Dedifferentiated amniotic fluid mesenchymal stem cell (primary cell): ENCODE measurements around the gene APAF1.

ENCODE experiments used
- DNase-seq: peaks from one replicate; pipeline ENCODE4 v3.0.0-alpha.2; 2016; ENCODE audit errors: extremely low spot score

APAF1 gene

DNA sequence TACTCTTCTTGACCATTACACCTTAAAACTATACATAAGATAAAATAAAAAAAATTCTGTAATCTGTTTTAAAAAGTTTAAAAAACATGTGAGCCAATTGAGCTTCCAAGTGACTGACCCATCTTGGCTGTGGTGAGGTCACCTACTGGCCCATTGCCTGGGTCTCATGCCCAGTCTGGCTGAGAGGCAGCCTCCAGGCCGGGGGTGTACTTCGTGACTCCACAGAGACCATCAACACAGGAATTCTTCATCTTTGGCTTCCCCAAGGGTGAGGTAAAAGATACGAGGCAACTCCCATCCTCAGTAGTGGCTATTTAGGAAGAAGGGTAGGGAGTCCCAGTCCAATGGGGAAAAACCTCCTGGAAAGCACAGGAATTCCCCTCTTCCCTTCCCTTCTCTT is 113.2 kb downstream of the APAF1 start:
- DNase-seq: no peak

DNA sequence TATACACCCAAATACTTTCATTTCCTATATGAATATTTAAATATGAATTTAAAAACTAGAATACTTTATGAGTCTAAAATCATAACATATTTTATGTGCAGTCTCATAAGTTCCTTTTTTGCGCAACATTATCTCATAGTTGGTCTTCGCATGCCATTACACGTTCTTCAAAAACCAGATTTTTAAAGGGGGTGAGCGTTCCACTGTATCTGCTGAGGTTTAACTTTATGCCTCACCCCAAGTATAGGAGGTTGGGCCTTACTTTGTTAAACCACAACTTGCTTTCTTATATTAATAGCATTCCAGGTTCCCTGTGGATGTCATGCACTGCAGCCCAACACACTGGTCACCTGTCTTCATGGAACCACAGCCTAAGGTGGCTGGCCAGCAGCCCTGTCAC is 118.6 kb downstream of the APAF1 start:
- no peak for DNase-seq

DNA sequence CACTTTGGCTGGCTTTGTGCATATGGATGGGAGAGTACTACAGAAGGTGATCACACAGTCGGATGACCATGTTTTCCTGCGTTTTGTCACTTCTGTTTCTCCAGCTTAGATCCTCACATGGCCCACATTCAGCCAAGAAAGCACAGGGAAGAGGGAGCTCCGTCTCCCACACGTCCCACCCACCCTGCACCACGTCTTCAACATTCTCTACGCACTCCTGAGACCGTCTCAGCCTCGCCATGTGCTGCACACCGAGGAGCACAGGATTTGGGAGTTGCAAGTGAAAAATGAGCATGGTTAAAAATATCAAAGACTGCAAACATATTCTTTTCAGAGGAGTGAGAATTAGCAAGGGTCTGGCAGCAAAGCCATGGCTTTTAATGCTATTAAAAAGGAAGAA is 122.2 kb downstream of the APAF1 start:
- DNase-seq: no peak

DNA sequence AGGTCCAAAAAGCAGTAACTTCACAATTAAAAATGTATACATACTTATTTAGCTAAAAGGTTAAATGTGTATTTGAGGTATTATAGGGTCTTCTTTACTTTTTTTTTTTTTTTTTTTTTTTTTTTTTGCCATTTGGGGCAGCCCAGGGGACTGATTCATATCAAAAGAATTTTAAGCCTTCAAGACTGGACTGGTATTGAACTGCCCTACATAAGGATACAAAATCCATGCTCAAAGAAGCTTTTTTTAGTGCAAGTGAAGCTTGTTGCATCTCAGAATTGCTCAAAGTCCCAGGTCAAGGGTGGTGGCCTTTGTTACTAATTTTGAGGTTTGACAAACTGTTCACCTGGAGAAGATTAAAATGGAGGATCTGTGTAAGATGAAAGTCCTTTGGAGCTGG is 124.0 kb downstream of the APAF1 start:
- no peak for DNase-seq

DNA sequence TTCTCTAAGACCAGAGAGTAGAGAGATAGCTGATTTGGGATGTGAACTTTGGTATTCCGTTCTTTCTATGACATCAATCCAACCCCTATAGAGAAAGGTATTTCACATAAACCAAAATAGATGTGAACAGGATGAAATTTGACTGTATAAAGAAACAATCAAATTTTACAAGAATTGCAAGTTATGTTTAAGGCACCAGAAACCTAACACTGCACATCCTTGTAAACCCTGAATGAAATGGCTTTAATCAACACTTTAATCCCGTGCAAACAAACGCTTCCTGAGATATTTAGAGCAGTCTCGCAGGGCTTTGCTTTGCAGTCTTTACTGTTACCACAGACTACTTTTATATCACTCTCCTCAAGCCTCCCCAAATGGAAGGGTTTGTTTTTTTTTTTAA is 125.1 kb downstream of the APAF1 start:
- no peak for DNase-seq

DNA sequence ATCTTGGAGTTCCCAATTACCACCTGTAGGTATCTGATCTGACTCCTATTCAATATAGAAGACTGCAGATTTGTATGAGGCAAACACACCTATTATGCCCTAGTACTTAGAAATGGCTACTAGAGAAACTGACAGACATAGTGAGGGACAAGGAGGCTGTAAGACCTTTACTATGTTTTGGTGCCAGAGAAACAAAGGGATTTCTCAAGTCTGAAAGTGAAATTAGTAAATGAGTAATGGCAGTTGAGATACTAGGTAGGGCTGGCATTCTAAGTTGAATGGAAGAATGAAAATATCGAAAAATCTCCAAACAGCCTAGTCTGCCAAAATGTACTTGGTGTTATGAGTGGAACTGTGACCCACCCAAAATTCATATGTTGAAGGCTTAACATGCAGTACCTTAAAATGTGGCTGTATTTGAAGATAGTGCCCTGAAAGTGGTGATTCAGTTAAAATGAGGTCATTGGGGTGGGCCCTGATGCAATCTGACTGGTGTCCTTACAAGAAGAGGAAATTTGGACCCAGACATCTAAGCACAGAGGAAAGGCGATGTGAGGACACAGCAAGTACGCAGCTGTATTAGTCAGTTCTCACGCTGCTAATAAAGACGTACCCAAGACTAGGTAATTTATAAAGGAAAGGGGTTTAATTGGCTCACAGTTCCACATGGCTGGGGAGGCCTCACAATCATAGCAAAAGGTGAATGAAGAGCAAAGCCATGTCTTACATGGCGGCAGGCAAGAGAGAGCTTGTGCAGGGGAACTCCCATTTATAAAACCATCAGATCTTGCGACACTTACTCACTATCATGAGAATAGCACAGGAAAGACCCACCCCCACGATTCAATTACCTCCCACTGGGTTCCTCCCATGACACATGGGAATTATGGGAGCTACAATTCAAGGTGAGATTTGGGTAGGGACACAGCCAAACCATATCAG is 127.0 kb downstream of the APAF1 start:
- no peak for DNase-seq

DNA sequence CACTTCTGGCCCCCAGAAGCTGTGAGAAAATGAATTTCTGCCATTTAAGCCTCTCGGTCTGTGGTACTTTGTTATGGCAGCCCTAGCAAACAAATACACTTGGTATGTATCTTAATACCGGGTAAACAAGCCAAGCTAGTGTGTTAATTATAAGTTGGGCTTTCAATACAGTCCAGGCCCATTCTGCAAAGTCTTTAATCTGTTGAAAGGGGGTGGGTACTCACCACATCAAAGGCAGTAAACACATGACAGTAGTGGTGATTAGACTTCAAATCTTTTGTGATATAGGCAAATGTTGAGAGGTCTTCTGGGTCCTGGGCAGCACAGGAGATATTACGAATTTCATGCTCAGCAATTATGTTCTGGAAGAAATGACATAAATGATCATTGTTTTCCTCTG is 127.7 kb downstream of the APAF1 start:
- DNase-seq: no peak

DNA sequence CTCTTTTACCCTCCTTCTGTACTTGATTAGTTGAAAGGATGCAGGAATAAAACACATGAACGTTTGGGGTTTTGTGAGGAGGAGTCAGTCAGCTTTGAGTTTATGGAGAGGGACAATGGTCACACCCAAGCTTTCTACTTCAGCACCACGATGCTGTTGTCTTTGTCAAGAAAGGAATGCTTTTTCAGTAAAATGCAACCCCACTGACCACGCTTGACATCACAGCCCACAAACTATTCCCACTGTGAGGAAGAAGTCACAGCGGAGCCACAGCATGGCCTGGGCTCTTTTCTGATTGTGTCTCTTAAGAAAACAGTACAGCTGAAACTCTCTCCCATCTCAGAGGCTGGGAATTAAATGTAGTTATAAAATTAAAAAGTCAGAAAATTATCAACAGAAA is 135.2 kb downstream of the APAF1 start:
- no peak for DNase-seq

DNA sequence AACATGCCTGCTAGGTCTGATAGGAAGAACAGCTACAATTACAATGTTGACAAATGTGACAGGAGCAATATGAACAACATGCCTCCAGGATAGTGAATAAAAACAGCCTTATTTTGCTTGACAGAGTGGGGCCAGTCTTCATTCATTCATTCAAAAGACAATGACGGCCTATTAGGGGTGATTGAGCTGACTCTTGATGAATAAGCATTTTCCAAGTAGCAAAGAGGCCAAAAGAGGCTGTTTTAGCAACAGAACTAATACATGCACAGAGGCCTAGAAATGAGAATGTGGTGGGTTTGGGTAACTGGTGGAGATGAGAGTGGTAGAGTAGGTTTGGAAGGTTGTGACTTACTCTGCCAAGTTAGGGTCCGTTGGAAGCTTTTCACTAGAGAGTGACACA is 138.3 kb downstream of the APAF1 start:
- no peak for DNase-seq
